ENCODE results near the gene FERMT1. TPM values are rescaled to one million over a fixed set of nuclear protein-coding genes. Genes with fewer than 3 reads are reported as not detected.
"Not testable (repeated sequence)": the region's sequence is repeated elsewhere in the genome, so short reads cannot be mapped to it uniquely, and the experiment has no call there.

FERMT1 gene
- total and polyA plus RNA-seq, 7 donors = 0.16 to 31.5 (median 0.41) TPM

GRCh38 chr20:6116758-6117157, 6.1 kb downstream of the FERMT1 start:
- Histone ChIP-seq H3K36me3 (no peaks in the 10 kb centered on the region), H3K4me1 (no peaks in the 10 kb centered on the region), H3K9me3 (peaks cover 0 to 2% (median 0%) of the 10 kb centered on the region in 4 donors), H3K27me3 (peaks cover 0 to 11% (median 0%) of the 10 kb centered on the region in 3 donors), H3K4me3 (no peak overlapping the region), H3K27ac (no peak overlapping the region)
- 47 to 88% methylated on average over 3 of the region's 3 CpGs for WGBS, 2 donors
- DNase-seq = no peak
- no peak for TF ChIP-seq EP300 (IDR thresholded peaks at IDR 0.05)
- no peak for TF ChIP-seq POLR2AphosphoS5 (IDR thresholded peaks at IDR 0.05)
- TF ChIP-seq POLR2A (IDR thresholded peaks at IDR 0.05) = no peak
- TF ChIP-seq CTCF (IDR thresholded peaks at IDR 0.05) = no peak
- intact Hi-C loops (cut with DNase I) = no loop called here

- intact Hi-C loops (cut with DNase I) = no loop called here
- DNase-seq = no peak
- H3K4me1 ChIP-seq = no peaks in the 10 kb centered on the region
- TF ChIP-seq CTCF (IDR thresholded peaks at IDR 0.05) (no peak), EP300 (IDR thresholded peaks at IDR 0.05) (no peak), POLR2A (IDR thresholded peaks at IDR 0.05) (no peak), POLR2AphosphoS5 (IDR thresholded peaks at IDR 0.05) (no peak)
- no peak overlapping the region for H3K27ac ChIP-seq
- peaks cover 0 to 2% (median 0%) of the 10 kb centered on the region in 4 donors for H3K9me3 ChIP-seq
- H3K36me3 ChIP-seq = no peaks in the 10 kb centered on the region
- H3K27me3 ChIP-seq = no peaks in the 10 kb centered on the region
- no peak overlapping the region for H3K4me3 ChIP-seq
- WGBS, 2 donors = 96% methylated on average over 3 of the region's 3 CpGs
Observed at GRCh38 chr20:6115221-6115895, 7.5 kb downstream of the FERMT1 start.

- peaks cover 0 to 2% (median 0%) of the 10 kb centered on the region in 4 donors for H3K9me3 ChIP-seq
- 82 to 84% methylated on average over 1 of the region's 1 CpG for WGBS, 2 donors
- no peak overlapping the region for H3K27ac ChIP-seq
- no peaks in the 10 kb centered on the region for H3K4me1 ChIP-seq
- H3K4me3 ChIP-seq = no peak overlapping the region
- TF ChIP-seq POLR2AphosphoS5 (IDR thresholded peaks at IDR 0.05) = no peak
- no peak for TF ChIP-seq CTCF (IDR thresholded peaks at IDR 0.05)
- TF ChIP-seq EP300 (IDR thresholded peaks at IDR 0.05) = no peak
- TF ChIP-seq POLR2A (IDR thresholded peaks at IDR 0.05) = no peak
- H3K36me3 ChIP-seq = no peaks in the 10 kb centered on the region
- no peak for DNase-seq
- intact Hi-C loops (cut with DNase I) = no loop called here
- H3K27me3 ChIP-seq = no peaks in the 10 kb centered on the region
Observed at GRCh38 chr20:6114696-6115095, 8.1 kb downstream of the FERMT1 start.

- intact Hi-C loops (cut with DNase I) = no loop called here
- WGBS, 2 donors = 88 to 91% methylated on average over 3 of the region's 3 CpGs
Observed at GRCh38 chr20:6113951-6114350, 8.9 kb downstream of the FERMT1 start.

GRCh38 chr20:6112965-6113364, 9.9 kb downstream of the FERMT1 start:
- H3K4me1 ChIP-seq; H3K36me3 ChIP-seq; intact Hi-C loops (cut with DNase I); H3K4me3 ChIP-seq; H3K27me3 ChIP-seq; H3K9me3 ChIP-seq; H3K27ac ChIP-seq; DNase-seq: not testable (repeated sequence)
- 87 to 94% methylated on average over 2 of the region's 2 CpGs for WGBS, 2 donors

More at GRCh38 chr20:6113951-6114350, 8.9 kb downstream of the FERMT1 start:
- no peak overlapping the region for H3K4me3 ChIP-seq
- no peaks in the 10 kb centered on the region for H3K4me1 ChIP-seq
- H3K27ac ChIP-seq = no peak overlapping the region
- peaks cover 0 to 2% (median 0%) of the 10 kb centered on the region in 4 donors for H3K9me3 ChIP-seq
- H3K27me3 ChIP-seq = no peaks in the 10 kb centered on the region
- no peak for DNase-seq
- TF ChIP-seq POLR2A (IDR thresholded peaks at IDR 0.05) (no peak), EP300 (IDR thresholded peaks at IDR 0.05) (no peak), CTCF (IDR thresholded peaks at IDR 0.05) (no peak), POLR2AphosphoS5 (IDR thresholded peaks at IDR 0.05) (no peak)
- no peaks in the 10 kb centered on the region for H3K36me3 ChIP-seq

Measured in sigmoid colon (tissue), 7 donors.